NCI-H2227 treated with DMSO at 0.1 percent for 48 hours (cell line): Measurements from ENCODE around the gene STIM1.
A peak's percentile ranks its signal among the peaks of the same experiment; 100 is the strongest.
"Not testable (repeated sequence)": the region's sequence is repeated elsewhere in the genome, so short reads cannot be mapped to it uniquely, and the experiment has no call there.

ENCODE experiments used
- DNase-seq: peaks from one replicate; lab custom pipeline; 2025; lab: John Stamatoyannopoulos, UW

The STIM1 gene

GRCh38 chr11:3854977-3855807, at the start of gene STIM1:
STIM1 (plus strand) TSS chr11:3855664; CDS start chr11:3856271, 607 bp downstream.
- peak; percentile 98 for DNase-seq

DNA sequence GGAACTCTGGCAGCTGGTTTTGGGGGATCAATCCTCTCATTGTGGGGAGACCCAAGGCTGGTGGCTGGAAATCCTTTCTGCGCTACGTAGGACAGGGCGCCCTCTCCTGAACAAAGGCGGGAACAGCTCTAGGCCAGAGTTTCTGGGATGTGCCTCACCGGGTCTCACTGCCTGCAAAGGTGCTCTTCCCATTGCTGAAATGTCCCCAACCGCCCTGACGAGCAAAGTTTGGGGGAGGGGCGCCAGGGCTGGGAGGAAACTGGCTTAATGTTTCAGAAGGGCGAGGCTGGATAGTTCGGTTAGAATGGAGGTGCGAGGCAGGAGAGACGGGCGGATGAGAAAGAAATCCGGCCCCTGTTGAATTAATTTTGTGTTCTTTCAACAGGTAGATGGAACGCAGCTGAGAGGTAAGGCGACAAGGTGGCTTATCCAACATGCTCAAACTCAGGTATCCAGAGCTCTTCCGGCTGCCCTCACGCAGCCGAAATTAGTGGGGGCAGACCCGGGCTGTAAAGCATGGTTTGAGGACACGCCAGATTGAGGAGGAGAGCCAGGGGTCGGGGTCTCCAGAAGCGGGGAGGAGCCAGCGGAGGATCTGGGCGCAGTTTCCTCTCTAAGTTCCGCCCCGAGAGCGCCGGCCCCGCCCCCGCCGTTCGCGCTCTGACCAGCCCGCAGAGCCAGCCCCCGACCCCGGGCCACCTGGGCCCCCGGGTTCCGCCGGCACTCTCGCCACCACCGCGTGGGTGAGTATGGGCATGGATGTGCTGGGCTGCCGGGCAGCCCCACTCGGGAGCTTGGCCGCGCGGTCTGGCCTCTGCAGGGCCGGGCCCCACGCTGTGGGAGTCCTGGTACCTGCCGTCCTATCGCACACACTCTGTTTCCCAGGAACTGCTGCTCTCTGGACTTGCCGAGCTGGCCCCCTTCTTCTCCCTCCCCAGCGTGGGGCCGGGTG, 47.3 kb upstream of the STIM1 start, which contains the start of gene PGAP2:
Gene PGAP2, plus strand, starts transcription at position 652 of the 952 bp plus-strand sequence. CDS start 2,700 bp downstream, outside the sequence.
- peak; percentile 84 for DNase-seq

DNA sequence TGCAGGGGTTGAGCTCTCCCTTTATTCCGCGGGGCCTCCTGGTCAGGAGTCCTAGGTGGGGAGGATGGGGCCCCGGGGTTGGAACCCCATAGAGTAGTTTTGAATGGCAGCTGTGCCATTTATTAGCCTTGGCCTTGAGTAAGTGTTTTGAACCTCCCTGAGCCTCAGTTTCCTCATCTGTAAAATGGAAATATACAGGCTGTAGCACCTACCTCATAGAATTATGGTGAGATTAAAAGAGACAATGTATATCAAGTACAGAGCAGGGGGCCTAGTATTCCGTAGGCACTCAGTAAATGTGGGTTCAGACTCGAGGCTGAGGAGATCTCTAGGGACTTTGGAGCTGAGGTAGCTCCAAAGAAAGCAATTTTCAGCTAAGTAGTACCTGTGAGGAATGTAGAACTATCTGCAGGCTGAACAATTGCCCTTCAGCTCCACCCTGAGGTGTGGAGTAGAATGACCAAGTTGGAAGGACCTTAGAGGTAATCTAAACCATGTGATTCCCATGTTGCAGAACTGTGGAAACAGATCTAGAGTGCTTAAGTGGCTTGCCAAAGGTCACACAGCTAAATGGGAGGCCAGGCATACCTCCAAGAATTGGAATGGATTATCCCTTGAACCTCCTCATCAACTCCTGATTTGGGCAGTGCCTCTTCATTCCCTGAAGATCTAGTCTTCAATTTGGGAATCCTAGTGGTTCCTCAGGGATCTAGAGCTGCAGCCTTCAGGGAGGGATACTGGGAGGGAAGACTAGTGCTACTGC, 46.4 kb upstream of the STIM1 start:
- DNase-seq: peak; percentile 55

DNA sequence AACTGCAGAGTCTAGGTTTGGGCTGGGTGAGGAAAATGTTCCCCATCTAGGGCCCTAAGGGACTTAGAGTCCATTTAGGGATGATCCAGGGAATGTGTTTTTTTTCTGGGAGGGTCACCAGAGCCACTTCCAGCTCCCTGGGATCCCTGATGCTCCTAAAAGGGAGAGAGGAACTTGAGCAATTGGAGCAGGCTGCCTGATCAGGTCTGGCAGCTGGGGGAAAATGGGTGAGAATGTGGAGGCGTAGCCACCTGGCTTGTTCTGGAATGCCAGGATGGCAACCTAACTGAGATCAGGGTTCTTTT, 45.9 kb upstream of the STIM1 start:
- DNase-seq: no peak

DNA sequence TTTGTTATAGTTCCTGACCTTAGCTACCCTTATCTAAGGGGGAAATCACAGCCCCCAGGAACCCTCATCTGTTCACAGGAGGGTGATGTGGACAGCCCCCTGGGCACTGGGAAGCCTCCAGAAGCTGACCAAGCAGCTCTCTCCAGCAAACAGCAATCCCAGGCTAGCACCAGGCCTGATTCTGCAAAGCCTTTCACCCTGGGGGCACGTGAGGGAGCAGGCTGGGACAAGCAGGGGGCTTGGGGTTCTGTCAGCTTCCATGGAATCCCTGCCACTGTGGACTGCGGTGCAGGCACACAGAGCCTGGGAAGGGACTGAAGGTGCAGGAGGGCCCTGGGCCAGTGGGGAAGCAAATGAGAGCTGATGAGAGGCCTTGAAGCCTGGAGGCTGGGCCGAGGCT, 45.0 kb upstream of the STIM1 start:
- DNase-seq: no peak

DNA sequence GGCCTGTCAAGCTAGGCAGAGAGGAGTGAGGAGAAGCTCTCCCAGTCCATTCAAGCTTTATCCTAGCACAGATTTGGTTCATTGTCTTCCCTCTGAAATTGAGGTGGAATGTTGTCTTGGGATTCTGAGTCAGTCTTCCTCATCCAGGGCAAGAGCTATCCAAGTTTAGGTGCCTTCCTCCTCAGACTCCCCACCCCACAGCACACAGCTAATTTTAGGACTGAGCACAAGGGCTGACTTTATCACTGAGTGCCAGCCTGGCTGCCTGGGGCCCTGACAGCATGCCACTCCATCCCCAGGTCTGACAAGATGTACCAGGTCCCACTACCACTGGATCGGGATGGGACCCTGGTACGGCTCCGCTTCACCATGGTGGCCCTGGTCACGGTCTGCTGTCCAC, 44.5 kb upstream of the STIM1 start:
- DNase-seq: no peak

- not testable (repeated sequence) for DNase-seq
These were observed 40.6 kb upstream of the STIM1 start for GRCh38 chr11:3814832-3815231.

- no peak for DNase-seq
These were observed 39.6 kb upstream of the STIM1 start for GRCh38 chr11:3815845-3816244.

- DNase-seq: no peak
These were observed 38.8 kb upstream of the STIM1 start for GRCh38 chr11:3816673-3817072.

- DNase-seq: no peak
These were observed 38.2 kb upstream of the STIM1 start for GRCh38 chr11:3817181-3817800.

GRCh38 chr11:3820971-3821370, 34.5 kb upstream of the STIM1 start:
- DNase-seq: no peak

- DNase-seq: no peak
These were observed 33.2 kb upstream of the STIM1 start for GRCh38 chr11:3822312-3822711.

GRCh38 chr11:3823303-3823702, 32.2 kb upstream of the STIM1 start:
- DNase-seq: no peak

GRCh38 chr11:3823762-3824506, 31.5 kb upstream of the STIM1 start:
- no peak for DNase-seq

DNA sequence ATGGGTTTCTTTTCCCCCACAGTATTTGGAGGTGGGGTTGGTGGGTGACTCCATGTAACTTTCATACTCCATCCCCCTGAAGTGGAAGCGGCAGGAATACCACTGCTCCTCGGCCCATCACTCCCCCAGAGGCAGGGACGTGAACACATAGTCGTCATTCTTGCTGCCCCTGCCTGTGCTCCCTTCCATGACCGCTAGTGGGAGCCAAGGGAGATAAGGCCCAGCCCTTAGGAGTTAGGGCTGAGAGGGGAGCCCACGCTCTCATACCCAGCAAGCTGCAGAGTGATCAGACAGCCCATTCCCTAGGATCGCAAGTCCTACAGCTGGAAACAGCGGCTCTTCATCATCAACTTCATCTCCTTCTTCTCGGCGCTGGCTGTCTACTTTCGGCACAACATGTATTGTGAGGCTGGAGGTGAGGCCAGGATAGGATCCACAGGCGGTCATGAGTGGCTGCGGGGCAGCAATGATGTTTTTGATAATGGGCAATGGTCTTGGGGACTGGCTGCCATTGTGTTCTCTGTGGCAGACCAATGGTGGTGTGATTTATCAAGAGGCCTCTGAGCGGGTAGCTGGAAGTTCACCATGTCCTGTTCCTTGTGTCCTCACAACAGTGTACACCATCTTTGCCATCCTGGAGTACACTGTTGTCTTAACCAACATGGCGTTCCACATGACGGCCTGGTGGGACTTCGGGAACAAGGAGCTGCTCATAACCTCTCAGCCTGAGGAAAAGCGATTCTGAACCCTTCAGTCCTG, 30.6 kb upstream of the STIM1 start:
- no peak for DNase-seq

DNA sequence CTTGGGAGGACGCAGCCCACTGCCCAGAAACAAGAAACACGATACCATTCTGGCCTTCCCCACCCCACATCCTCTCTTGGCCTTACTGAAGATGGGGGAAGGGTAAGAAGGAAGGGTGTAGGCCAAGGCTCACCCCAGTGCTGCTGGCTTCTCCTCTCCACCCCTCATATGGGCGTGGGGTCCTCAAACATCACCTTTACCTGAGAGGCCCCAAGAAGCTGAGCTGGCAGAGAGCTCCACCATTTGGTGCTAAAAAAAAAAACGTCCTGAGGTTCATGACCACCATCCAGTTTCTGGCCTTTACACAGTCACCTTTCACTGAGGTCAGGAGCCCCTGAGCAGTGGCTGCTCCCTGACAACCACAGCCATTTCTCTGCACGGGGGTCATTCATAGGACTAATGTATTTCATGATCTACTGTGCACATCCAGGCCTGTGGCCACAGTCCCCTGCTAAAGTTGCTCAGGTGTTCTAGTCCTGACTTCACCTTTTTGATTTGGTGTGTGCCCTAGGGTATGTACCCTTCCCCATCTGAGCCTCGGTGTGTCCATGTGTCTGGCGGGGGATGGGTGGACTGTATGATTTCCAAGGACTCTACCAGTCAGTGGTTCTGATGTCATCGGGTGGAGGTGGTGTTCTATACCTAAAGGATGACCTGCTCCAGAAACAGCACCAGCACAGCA, 29.9 kb upstream of the STIM1 start:
- DNase-seq: no peak

DNA sequence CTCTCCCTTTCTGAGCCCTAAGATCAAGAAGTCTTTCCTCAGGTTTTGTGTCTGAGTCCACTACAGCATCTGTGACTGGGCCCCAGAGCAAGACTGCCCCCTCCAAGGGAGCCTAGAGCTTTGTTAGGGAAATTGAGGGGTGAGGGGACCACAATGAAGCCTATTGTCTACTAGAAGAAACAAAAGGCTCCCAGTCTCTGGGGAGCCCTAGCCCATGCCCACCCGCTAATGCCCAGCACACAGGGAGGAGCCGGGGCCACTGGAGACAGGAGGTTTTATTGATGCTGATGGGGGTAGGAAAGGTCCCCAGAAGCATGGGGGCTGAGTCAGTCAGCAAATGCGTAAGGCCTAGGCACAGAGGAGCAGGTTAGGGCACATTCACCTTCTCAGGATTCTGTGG, 28.7 kb upstream of the STIM1 start:
- no peak for DNase-seq

DNA sequence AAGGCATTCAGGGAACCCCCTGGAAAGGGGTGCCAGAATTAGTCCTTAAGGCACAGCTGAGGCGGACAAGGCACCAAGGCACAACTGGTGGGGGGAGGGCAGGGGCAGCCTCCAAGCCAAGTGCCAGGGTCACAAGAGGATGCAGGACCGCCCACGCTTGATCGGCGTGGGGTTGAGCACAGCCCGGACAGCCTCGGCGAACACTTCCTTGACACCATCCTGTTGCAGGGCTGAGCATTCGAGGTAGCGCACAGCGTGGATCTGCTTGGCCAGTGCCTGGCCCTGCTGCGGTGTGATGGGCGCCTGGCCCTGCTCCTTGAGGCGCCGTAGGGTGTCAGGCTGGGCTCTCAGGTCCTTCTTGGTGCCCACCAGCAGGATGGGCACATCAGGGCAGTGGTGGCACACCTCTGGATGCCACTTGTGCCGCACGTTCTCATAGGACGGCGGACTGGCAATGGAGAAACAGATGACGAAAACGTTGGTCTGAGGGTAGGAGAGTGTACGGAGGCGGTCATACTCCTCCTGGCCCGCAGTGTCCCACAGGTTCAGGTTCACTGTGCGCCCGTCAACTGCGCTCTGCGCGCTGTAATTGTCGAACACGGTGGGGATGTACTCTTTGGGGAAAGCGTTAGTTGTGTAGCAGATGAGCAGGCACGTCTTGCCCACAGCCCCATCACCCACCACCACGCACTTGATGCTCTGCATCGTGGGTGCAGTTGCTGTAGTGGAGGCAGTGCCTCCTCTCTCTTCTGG, 27.9 kb upstream of the STIM1 start:
- no peak for DNase-seq

DNA sequence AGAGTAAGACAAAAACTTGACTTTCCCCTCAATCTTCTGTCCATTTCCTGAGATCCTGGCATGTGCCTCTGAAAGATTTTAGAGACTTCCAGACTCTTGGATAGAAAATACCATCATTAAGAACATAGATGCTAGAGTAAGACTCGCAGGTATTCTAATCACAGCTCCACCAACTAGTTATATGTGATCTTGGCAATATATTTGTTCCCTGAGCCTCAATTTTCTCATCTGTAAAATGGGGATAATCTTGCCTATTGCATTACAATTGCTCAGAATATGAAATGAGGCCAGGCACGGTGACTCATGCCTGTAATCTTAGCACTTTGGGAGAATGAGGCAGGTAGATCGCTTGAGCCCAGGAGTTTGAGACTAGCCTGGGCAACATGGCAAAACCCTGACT, 25.4 kb upstream of the STIM1 start:
- no peak for DNase-seq
